Type B pancreatic cell (in vitro differentiated cells): ENCODE measurements around the gene ADAM19. TPM values are rescaled to one million over a fixed set of nuclear protein-coding genes. Genes with fewer than 3 reads are reported as not detected.

Experiments
- DNase-seq: peaks from one replicate; pipeline ENCODE4 v3.0.0; 2021; ENCODE audit warnings: mixed read lengths; ENCODE audit not compliant: unreplicated experiment; ENCODE audit errors: extremely low spot score
- H3K27ac Mint-ChIP-seq: 2 replicates; pipeline ENCODE4 v1.8.0; 2021; ENCODE audit warnings: mild to moderate bottlenecking, mixed read lengths
- H3K27me3 Mint-ChIP-seq: 2 replicates; pipeline ENCODE4 v1.8.0; 2021; ENCODE audit warnings: mixed read lengths
- H3K36me3 Mint-ChIP-seq: 2 replicates; pipeline ENCODE4 v1.8.0; 2021; ENCODE audit warnings: mixed read lengths
- H3K4me1 Mint-ChIP-seq: one replicate; pipeline ENCODE4 v1.8.0; 2021; ENCODE audit warnings: mixed read lengths; ENCODE audit not compliant: unreplicated experiment
- H3K4me3 Mint-ChIP-seq: 2 replicates; pipeline ENCODE4 v1.8.0; 2021; ENCODE audit warnings: mild to moderate bottlenecking, mixed read lengths
- H3K9me3 Mint-ChIP-seq: 2 replicates; pipeline ENCODE4 v1.8.0; 2021; ENCODE audit warnings: mixed read lengths
- CTCF ChIP-seq: fragments of 200-600 bp; sonication (generic); conservative IDR thresholded peaks from 2 replicates; pipeline ENCODE4 v1.5.0; 2021; ENCODE audit warnings: antibody characterized with exemption, mild to moderate bottlenecking
- total RNA-seq: library from RNA; stranded (reverse); gene quantifications from 2 replicates; pipeline ENCODE4 v1.2.1, GENCODE V29; 2021; ENCODE audit warnings: low replicate concordance

Gene ADAM19
- total RNA-seq, 1 donor from 2014 or later, result 15.8 TPM

GRCh38 chr5:157538311-157538710 is 37.3 kb downstream of the ADAM19 start:
- no peak for TF ChIP-seq CTCF
- Mint-ChIP-seq H3K27ac (no peak overlapping the region), H3K27me3 (peaks cover 3% of the 10 kb centered on the region), H3K4me1 (peaks cover 15% of the 10 kb centered on the region), H3K36me3 (peaks cover 3% of the 10 kb centered on the region), H3K9me3 (no peaks in the 10 kb centered on the region), H3K4me3 (no peak overlapping the region)
- no peak for DNase-seq

DNA sequence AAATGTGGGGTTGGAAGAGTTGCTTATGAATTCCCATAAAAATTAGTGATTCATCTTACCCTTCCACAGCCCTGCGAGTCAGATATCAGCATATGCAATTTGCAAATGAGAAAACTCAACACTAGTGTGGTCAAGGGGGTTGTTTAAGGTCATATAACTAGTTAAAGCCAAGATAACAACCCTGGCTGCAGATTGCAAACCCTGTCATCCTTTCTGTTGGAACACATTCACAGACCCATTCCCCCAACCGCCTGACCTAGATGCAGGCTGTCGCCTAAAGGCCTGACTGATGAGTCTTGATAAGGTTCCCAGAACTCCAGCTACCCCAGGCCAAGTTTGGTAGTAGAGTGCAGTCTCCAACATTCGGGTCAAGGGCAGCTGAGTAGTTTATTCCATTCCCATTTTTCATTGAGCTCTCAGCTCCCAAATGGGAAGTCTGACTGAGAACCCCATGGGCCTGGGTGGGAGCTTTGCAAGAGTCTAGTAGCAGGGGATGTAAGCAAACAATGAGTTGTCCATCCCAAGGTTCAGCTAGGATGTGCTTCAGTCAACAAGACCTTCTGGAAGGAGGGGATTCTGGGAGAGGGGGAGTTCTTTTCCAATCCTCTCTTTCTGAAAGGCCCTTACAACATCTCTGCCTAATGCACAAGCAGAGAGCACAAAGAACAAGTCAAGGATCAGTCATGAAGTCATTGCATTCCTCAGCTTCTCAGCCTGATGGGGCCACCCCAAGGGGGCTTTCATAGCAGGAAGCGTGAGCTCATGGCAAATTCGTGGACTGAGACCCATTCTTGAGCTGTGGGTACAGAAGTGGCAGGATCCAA is 40.3 kb downstream of the ADAM19 start:
- Mint-ChIP-seq H3K9me3 (no peaks in the 10 kb centered on the region), H3K4me3 (no peak overlapping the region), H3K27me3 (peaks cover 3% of the 10 kb centered on the region), H3K36me3 (peaks cover 7% of the 10 kb centered on the region), H3K4me1 (no peaks in the 10 kb centered on the region), H3K27ac (no peak overlapping the region)
- no peak for DNase-seq
- TF ChIP-seq CTCF, result no peak

DNA sequence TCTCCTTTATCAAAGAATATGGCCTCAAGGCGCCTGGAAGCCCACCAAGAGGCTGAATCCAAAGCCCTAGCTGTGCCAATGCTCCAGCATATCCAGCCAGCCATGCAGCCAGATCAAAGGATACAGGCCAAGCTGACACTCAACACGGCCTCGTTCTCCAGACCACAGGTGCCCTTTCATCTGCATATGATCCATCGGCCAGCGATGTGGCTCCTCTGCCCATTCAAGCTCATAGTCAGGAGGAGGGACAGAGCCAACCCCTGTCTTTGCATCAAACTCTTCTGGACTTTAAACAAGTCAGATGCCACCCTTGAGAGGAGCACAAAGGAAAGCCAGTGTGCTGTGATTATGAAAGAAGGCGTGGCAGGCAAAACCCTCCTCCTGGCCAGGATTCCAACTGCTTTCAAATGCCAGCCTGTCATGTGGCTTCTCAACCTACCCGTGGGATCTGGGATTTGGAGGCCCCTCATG is 42.5 kb downstream of the ADAM19 start:
- TF ChIP-seq CTCF, result no peak

GRCh38 chr5:157532022-157532421 is 43.6 kb downstream of the ADAM19 start:
- Mint-ChIP-seq H3K4me1 (peaks cover 11% of the 10 kb centered on the region), H3K27me3 (peaks cover 7% of the 10 kb centered on the region), H3K4me3 (no peak overlapping the region), H3K27ac (no peak overlapping the region), H3K36me3 (peaks cover 10% of the 10 kb centered on the region), H3K9me3 (no peaks in the 10 kb centered on the region)
- no peak for DNase-seq
- TF ChIP-seq CTCF, result no peak

More for the DNA sequence above, 42.5 kb downstream of the ADAM19 start:
- no peak overlapping the region for H3K27ac Mint-ChIP-seq
- H3K4me3 Mint-ChIP-seq, result no peak overlapping the region
- H3K4me1 Mint-ChIP-seq, result peaks cover 3% of the 10 kb centered on the region
- peaks cover 4% of the 10 kb centered on the region for H3K27me3 Mint-ChIP-seq
- DNase-seq, result no peak
- H3K9me3 Mint-ChIP-seq, result no peaks in the 10 kb centered on the region
- peaks cover 7% of the 10 kb centered on the region for H3K36me3 Mint-ChIP-seq

DNA sequence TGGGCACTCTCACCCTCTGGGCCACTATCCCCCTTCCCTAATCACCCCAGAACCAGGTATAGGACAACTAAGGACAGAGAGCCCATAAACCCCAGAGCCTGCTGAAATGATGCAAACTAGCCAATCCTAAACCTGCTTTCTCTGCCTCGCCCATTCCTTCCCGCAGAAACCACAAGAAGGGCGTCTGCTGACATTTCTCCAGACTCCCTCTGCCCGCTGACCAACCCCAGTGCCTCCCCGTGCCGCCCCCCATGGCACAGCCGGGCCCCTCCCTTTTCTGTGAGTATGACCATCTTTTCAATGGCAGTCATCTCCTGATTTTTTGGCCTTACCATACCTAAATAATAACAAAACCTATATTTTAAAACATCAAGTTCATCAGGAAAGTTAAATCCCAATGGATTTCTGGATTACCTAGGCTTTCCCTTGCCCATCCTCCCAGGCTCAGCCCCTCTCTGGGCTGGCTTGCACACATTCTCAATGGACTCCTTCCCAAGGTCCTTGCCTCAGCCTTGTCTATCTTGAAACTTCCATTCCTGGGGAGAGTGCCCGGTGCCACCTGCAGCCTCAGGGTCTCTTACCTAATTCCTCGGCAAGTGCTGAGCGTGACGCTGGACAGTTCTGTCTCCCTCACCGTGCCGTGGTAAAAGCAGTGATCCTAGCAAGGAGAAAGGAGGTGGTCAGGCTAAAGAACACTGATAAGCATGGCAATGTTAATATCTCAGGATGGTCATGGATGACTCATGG is 45.2 kb downstream of the ADAM19 start:
- Mint-ChIP-seq H3K4me1 (peaks cover 14% of the 10 kb centered on the region), H3K27me3 (peaks cover 7% of the 10 kb centered on the region), H3K4me3 (no peak overlapping the region), H3K27ac (no peak overlapping the region), H3K36me3 (peaks cover 7% of the 10 kb centered on the region), H3K9me3 (no peaks in the 10 kb centered on the region)
- no peak for DNase-seq
- TF ChIP-seq CTCF, result no peak
